Neural progenitor cell (in vitro differentiated cells): Measurements from ENCODE around the gene EID1.

ENCODE experiments used
- EZH2phosphoT487 ChIP-seq: fragments of 200-600 bp; sonication (generic); IDR thresholded peaks from 2 replicates; pipeline ENCODE4 v1.6.1; 2017; ENCODE audit warnings: antibody characterized with exemption
- TF ChIP-seq, protein P1 (sequence below): fragments of 200-600 bp; sonication (generic); IDR thresholded peaks from 2 replicates; pipeline ENCODE4 v1.5.1; 2017; ENCODE audit warnings: antibody characterized with exemption, mild to moderate bottlenecking

- TF ChIP-seq, protein P1, sequence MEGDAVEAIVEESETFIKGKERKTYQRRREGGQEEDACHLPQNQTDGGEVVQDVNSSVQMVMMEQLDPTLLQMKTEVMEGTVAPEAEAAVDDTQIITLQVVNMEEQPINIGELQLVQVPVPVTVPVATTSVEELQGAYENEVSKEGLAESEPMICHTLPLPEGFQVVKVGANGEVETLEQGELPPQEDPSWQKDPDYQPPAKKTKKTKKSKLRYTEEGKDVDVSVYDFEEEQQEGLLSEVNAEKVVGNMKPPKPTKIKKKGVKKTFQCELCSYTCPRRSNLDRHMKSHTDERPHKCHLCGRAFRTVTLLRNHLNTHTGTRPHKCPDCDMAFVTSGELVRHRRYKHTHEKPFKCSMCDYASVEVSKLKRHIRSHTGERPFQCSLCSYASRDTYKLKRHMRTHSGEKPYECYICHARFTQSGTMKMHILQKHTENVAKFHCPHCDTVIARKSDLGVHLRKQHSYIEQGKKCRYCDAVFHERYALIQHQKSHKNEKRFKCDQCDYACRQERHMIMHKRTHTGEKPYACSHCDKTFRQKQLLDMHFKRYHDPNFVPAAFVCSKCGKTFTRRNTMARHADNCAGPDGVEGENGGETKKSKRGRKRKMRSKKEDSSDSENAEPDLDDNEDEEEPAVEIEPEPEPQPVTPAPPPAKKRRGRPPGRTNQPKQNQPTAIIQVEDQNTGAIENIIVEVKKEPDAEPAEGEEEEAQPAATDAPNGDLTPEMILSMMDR = no peak
- no peak for TF ChIP-seq EZH2phosphoT487
Observed at GRCh38 chr15:48871542-48871941, 6.4 kb upstream of the EID1 start.
